Measurements from ENCODE around the gene IFT81.

IFT81 gene

DNA sequence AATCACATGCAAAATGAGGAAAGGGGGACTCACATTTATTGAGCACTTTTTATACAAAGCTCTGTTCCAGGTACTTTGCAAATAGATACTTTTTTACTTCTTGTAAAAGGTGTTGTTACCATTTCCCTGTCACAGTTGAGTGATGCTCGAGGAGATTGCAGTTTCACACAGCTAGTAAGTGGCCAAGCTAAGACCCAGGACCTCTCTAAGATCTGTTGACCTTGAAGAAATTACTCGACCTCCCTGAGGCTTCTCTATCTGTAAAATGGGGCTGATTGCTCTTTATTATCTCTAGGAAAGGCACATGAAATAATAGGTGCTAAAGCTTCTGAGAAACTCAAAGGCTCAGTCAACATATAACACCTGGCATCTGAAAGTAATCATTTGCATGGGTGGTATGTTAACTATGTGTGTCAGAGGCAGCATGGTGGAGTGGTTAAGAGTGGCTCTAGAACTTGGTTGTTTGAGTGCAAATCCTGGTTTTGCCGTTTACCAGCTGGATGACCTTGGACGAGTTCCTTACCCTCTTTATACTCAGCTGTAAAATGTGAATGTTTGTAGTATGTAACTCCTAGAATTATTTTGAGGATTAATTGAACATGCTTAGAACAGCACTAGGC is 41.5 kb downstream of the IFT81 start:
- no peak for DNase-seq

GRCh38 chr12:110168732-110169455 is 44.7 kb downstream of the IFT81 start:
- no peak for DNase-seq

- no peak for DNase-seq
These were observed 46.5 kb downstream of the IFT81 start for GRCh38 chr12:110170535-110171185.

GRCh38 chr12:110171186-110171538 is 47.0 kb downstream of the IFT81 start:
- DNase-seq: no peak

DNA sequence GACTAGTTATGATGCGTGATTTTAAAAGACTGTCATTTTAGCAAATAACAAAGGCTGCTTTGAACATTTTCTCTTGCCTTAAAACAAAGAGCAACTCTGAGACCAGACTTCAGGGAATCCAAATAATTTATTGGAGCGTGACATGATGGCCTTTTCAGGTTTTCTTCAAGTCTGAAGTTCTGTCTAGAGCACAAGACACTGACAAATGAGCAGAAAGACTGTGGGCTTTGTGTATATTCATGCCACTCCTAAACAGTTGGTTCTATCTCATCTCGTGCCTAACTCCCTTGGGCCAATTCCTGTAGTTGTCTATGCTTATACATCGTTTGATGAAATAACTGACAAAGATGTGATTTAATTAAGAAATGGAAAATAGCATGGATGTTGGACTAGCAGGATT is 47.5 kb downstream of the IFT81 start:
- DNase-seq: no peak

DNA sequence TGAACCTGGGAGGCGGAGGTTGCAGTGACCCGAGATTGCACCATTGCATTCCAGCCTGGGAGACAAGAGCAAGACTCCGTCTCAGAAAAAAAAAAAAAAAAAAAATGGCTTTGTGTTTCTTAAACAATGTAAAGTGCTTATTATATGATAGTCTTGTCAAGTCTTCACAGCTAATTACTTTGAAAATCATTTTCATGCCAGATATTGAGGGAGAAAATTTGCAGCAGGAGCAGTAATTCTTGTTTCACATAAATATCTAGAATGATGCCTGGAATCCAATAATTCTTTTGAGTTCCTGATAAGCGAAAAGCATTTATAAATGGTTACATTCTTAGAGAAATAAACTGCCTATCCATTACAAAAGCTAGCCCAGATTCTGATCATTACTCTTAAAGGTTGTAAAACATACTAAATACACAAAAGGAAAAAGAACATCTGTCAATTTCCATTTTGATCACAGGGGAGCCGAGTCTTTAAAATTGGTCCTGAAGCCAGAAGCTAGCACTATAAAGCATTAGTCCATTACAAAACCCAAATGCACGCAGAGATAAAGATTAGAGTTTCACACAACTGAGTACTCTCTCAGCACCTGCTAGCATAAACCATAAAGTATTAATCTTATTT is 50.3 kb downstream of the IFT81 start:
- no peak for DNase-seq

- no peak for DNase-seq
These were observed 51.0 kb downstream of the IFT81 start for GRCh38 chr12:110175201-110175600.

- no peak for DNase-seq
These were observed 52.6 kb downstream of the IFT81 start for GRCh38 chr12:110176745-110177144.

- no peak for DNase-seq
These were observed 55.1 kb downstream of the IFT81 start for GRCh38 chr12:110179291-110179690.

GRCh38 chr12:110180591-110181005 is 56.4 kb downstream of the IFT81 start:
- no peak for DNase-seq

- DNase-seq: no peak
These were observed 58.1 kb downstream of the IFT81 start for GRCh38 chr12:110182281-110182680.

- no peak for DNase-seq
These were observed 59.2 kb downstream of the IFT81 start for GRCh38 chr12:110183386-110183785.

DNA sequence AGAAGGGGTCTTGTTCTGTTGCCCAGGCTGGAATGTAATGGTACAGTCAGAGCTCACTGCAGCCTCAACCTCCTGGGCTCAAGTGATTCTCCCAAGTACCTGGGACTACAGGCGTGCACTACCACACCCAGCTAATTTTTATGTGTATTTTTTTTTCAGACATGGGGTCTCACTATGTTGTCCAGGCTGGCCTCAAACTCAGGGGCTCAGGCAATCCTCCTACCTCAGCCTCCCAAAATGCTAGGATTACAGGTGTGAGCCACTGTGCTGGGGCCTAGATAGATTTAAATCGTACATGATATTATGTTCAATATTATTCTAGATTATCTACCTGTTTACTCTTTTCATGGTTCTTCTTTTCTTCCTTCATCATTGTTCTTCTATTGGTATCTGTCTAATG is 61.5 kb downstream of the IFT81 start:
- DNase-seq: no peak

- DNase-seq: no peak
These were observed 61.9 kb downstream of the IFT81 start for GRCh38 chr12:110186059-110186458.

- no peak for DNase-seq
These were observed 69.0 kb downstream of the IFT81 start for GRCh38 chr12:110193196-110193595.

- no peak for DNase-seq
These were observed 72.8 kb downstream of the IFT81 start for GRCh38 chr12:110197003-110197402.

- no peak for DNase-seq
These were observed 74.2 kb downstream of the IFT81 start for GRCh38 chr12:110198386-110198785.

- no peak for DNase-seq
These were observed 75.4 kb downstream of the IFT81 start for GRCh38 chr12:110199339-110200123.

DNA sequence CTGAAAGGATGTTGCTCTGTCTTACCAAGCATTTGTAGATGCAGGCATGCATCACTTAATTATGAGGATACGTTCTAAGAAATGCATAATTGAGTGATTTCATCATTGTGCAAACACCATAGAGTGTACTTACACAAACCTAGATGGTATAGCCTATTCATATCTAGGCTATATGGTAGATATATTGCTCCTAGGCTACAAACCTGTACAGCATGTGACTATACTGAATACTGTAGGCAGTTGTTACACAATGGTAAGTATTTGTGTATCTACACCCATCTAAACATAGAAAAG is 75.9 kb downstream of the IFT81 start:
- no peak for DNase-seq

- DNase-seq: no peak
These were observed 77.8 kb downstream of the IFT81 start for GRCh38 chr12:110201995-110202394.

GRCh38 chr12:110203546-110203945 is 79.4 kb downstream of the IFT81 start:
- DNase-seq: no peak

- DNase-seq: no peak
These were observed 81.8 kb downstream of the IFT81 start for GRCh38 chr12:110205931-110206330.
